GM18861 (cell line): ENCODE measurements around the gene GPX8.
A peak's percentile ranks its signal among the peaks of the same experiment; 100 is the strongest.

Source experiments
- ATAC-seq: cut with Tn5 transposase; IDR thresholded peaks from one replicate; pipeline ENCODE4 v1.9.1; 2021; ENCODE audit not compliant: unreplicated experiment

Gene GPX8, protein sequence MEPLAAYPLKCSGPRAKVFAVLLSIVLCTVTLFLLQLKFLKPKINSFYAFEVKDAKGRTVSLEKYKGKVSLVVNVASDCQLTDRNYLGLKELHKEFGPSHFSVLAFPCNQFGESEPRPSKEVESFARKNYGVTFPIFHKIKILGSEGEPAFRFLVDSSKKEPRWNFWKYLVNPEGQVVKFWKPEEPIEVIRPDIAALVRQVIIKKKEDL

DNA sequence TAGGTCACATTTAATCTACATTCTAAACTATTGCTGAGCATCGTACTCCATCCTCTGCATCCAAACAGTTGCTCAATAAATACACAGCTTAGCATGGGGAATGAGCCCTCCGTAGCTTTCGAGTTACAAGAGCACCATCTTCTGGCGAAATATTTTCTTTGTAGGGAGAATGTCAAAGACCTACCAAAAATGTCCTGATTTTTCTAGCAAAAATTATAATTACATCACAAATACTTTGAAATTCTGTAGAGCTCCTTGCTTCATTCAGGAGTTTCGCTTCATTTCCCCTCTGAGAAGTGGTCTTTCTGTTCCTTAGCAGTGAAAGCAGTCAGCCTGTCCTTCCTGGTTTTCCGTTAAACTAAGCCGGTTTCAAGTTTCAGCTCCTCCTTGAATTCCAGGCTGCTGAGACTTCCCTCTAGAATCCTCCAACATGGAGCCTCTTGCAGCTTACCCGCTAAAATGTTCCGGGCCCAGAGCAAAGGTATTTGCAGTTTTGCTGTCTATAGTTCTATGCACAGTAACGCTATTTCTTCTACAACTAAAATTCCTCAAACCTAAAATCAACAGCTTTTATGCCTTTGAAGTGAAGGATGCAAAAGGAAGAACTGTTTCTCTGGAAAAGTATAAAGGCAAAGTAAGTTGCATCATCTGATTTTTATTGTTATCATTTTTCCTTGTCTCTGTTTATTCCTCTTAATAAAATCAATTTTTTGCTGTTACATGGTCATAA is at the start of gene GPX8:
TSS of gene GPX8 (plus strand) at position 409 of the 730 bp plus-strand sequence. CDS start at position 431, 22 bp downstream.
- ATAC-seq, result no peak

DNA sequence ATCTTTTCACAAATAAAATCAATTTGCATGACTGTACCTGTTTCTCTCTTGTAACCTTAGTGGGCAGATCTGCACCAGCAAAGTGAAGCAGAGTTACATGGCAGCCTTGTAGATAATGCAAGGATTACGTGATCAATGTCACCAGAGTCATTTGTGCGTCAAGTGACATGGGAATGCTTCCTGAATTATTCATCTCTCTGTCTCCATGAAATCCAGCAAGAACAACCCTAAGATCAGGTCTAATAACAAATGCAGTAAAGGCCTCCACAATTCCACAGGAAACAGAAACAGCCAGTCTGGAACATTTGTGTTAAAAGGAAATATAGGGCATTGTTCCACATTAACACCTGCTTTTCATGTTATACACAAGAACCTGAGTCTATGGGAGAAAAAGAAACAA is 49.8 kb upstream of the GPX8 start:
- ATAC-seq, result no peak

DNA sequence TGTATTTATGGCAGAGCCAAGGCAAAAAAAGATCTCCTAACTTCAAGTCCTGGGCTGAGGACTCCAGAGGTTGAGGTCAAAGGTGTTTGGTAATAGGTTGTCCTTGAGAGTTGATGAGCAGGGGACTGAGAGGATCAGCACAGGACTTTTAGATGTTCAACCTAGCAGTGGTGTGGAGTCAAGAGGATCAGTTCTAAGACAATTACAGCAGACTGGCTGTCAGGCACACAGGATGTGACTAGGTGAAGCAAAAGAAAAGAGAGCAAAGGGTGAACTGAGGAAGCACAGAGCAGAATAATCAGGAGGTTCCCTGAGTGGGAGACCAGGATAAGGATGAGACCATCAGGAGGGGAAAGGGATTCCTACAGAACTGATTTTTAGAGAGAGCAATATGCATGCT is 46.6 kb upstream of the GPX8 start:
- no peak for ATAC-seq

DNA sequence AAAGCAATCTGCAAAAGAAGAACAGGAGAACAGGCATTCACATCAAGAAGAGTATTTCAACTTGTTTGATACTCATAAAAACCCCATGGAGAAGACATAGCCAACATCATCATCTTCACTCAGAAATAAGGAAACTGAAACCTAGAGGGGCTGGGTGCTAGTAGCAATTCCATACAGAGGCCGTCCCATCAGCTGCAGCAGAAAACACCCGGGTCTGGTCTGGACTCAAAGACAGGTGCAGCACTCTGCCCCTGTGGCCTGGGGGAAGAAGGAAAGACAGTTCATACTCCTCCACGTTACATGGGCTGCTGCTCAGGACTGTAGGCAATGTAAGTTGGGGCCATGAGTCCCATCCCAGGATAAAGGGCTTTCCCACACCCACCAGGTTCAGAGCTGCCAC is 45.9 kb upstream of the GPX8 start:
- no peak for ATAC-seq

DNA sequence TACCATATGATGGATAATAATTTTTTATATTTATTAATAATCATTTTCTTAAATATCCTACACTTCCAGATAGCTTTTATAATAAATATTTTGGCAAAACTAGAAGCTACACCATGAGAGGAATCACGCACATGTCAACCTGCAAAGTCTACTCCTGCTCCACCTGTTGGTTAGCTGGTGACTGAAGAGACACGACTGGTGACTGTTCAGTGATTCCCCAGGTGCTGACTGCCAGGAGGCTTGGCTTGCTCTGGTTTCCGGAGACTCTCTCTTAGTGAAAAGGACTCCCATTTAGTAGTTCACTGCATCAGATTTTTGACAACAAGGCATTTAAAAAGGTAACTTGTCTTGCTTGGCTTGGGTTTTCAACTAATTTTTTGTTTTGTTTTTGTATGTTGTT is 36.6 kb upstream of the GPX8 start:
- ATAC-seq, result no peak

DNA sequence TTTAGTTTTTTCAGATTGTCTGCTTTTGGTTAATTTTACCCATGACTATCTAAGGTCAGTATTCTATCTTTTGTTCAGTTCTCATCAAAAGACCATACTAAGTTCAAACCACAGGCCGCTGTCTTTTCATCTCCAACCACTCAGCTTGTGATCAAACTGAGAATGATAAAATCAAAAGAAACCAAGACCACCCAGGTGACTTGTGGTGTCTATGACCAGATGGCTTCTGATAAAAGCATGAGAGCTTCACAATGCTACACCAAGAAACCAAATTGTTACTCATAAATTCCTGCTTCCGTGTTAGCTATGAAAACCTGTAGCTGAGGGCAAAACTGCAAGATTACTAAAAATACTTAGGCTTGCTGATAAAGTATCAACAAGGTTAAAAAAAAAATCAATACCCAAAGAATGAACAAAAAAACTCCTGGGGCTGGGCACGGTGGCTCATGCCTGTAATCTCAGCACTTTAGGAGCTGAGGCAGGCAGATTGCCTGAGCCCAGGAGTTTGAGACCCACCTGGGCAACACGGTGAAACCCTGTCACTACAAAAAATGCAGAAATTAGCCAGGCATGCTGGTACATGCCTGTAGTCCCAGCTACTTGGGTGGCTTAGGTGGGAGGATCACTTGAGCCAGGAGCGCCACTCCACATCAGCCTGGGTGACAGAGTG is 25.8 kb upstream of the GPX8 start:
- no peak for ATAC-seq

DNA sequence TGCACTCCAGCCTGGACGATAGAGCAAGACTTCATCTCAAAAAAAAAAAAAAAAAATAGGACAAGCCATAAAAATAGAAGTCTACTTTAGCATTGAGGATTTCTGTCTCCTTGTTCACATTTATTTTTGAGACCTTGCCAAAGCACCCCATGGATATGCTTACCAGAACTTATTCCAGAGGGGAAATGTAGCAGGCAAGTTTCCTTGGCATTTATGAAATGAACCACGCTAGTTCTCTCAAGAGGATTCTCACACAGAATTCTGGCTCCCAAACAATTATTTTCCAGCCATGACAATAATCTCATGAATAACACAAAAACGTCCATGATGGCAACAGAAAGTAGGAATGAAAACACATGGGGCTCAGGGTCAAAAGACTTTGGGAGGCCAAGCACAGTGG is 23.4 kb upstream of the GPX8 start:
- ATAC-seq, result no peak

DNA sequence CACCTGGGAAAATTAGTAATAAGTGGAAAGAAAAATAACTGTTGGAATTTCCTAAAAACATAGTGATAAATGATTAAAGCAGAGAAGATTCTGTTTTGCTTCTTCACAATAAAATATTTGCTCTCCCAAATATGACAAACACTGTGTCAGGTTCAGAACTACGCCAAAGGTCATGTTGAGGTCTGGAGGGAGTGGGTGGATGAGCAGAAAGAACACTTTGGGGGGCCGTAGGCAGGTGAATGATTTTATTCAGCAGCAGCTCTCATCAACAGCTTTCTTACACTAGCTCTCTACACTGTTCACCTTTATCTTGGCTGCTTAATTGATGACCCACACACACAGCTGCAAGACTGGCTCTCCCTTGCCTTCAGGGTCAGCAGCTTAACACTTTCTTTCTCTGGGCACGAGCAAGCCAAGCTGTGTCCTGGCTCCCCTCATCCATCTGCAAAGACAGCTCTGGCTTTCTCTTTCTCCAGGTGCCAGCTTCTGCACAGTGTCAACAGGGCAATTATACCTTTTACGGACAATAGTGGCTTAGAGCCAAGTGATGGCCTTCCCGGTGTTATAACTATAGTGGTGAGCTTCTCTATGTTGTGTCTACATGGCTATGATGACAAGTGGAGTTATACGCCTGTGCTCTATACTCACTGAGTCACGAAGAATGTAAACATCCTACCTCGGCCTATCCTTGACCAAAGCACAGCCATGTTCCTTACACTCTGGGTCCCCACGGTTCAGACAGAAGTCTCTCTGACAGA is 18.9 kb upstream of the GPX8 start:
- no peak for ATAC-seq

DNA sequence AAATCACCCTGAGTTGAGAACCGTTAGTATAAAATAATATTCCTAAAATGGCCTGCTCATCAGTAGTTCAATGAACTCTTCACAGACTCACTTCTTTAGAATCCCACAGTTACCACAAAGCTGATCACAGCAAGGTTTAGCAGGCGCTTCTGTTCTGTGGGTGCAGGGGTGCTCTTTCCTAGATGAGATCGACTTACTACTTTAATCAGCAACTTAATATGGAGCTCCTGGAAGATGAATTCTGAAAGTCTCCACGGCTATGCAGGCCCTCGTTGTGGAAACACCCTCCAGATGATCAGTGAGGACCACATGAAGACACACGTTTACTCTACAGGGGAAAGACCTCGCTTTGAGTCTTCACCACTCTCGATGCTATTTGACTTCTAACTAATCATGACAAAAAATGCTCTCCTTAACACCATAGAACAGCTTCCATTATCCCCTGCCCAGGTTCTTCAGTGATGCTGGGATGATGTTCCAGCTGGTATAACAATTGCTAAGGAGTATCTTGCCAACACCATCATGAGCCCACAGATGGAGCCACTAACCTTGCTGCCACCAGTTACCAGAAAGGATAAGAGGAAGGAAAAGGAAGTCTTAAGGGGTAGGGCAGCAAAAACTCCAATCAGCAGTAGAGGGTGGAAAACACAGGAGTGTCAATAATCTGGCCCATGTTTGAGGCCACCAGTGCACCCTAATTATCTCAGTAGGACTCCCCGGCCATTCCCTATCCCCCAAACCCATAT is 17.9 kb upstream of the GPX8 start:
- no peak for ATAC-seq

DNA sequence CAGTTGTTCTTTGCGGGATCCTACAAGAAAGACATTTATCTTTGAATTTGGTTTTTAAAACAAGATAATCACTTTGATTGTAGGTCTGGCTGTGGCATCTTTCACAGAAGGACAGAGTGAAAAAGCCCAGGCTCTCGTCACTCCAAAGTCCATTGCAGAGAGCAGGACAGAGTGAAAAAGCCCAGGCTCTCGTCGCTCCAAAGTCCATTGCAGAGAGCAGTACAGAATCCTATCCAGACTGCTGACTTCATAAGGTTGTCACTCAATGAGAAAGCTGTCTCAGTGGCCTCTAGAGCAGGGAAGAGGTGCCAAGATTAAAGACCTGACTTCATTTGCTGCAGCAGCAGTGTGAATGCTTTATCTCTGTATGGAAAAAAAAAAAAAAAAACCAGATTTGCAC is 16.3 kb upstream of the GPX8 start:
- no peak for ATAC-seq

DNA sequence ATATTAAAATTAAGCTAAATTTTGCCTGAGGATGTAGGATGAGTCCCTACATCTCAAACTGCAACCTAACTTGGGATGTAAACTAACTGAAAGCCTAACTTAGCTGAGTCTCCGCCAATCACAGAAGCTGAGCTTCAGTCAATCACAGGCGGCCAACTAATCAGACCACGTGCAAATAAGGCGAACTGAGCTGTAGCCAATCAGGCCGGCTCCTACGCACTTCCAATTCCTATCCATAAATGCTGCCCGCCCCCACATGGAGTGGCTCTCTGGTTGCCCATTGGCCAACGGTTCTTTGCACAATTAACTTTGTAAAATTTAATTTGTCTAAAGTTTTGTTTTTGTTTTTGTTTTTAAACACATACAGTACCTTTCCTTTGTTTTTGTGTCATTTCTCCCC is 13.9 kb upstream of the GPX8 start:
- no peak for ATAC-seq

DNA sequence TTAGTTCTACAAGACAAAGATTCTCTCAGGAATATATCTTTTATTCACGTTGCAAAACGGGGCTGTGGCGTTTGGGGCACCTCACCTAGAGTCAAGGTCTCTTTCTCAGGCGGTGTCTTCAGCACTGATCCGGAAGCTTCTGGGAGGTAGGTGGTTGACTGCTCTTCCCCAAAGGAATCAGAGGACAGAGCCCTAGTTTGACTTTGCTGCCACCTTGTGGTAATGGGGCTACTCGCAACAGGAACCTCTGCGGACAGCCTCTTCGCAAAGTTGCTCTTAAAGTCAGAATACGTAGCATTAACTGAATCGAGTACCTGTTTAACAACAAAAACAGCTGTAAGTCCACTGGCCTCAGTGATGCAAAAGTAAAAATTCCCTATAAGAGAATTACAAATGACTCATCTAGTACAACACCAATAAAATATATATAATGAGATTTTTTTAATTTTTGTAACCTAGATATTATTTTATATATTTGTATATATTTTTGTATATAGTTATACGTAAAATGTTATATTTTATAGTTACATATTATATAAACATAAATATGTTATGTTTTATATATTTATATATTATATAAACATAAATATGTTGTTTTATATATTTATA is 13.3 kb upstream of the GPX8 start:
- peak; percentile 92 for ATAC-seq

DNA sequence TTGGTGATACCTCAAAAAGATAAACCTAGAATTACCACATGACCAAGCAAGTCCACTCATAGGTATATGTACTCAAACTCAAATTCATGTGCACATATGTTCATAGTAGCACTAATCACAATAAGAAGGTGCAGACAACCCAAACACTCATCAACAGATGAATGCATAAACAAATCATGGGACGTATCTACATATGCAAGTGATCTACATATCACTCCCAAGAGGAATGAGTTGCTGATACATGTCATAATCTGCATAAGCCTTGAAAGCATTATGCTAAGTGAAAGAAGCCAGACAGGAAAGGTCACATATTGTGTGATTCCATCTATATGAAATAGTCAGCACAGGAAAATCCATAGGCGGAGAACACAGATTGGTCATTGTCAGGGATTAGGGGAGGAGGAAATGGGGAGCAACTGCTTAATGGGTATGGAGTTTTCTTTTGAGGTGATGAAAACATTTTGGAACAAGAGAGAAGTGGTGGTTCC is 10.6 kb upstream of the GPX8 start:
- no peak for ATAC-seq

DNA sequence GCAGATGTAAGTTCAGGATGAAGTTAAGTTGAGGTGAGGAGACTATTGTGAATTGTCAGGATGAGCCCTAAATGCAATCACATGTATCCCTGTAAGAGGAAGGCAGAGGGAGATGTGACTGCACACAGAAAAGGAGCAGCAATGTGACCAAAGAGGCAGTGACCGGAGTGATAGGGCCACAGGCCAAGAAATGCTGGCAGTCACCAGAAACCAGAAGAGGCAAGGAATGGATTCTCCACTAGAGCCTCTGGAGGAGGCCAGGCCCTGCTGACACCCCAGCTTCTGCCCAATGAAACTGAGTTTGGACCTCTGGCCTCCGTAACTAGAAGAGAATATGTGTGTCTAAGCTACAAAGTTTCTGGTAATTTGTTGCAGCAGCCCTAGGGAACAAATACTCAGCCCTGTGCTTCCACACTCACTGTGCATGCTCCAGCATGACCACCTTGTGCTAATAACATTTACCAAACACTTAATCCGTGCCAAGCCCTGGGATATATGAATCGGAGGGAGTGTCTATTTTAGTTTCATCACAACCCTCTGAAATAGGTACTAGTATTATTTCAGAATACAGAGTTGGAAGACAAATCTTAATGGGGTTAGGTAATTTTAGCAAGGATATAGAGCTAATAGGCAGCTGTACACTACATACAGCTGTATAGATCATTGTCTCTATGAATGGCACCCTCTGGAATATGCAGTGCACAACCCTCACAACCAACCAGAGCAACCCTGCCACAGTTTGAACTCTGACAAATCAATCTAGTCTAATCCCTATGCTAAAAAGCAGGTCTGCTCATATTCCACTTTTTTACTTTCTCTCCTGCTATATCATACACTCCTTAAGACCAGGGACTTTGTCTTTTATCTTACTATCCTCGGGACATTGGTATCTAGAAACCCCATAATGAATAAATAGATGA is 7.8 kb upstream of the GPX8 start:
- ATAC-seq, result no peak

DNA sequence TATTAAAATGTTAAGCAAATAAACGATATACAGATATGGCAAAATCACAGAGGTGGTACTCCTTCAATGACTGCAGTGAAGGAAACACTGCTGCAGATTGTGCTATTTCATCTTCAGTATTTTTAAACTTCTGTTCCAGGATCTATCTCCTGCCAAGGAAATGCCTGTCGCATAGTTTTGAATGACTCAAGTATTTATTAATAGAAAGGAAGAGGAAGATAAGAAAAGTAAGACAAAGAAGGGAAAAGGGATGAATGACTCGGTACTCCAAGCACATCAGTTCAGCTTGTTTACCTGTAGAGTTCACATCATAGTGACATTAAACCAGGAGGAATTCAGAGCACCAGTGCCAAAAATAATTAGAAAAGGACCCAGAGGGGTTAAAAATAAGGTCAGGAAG is 5.1 kb upstream of the GPX8 start:
- ATAC-seq, result no peak

DNA sequence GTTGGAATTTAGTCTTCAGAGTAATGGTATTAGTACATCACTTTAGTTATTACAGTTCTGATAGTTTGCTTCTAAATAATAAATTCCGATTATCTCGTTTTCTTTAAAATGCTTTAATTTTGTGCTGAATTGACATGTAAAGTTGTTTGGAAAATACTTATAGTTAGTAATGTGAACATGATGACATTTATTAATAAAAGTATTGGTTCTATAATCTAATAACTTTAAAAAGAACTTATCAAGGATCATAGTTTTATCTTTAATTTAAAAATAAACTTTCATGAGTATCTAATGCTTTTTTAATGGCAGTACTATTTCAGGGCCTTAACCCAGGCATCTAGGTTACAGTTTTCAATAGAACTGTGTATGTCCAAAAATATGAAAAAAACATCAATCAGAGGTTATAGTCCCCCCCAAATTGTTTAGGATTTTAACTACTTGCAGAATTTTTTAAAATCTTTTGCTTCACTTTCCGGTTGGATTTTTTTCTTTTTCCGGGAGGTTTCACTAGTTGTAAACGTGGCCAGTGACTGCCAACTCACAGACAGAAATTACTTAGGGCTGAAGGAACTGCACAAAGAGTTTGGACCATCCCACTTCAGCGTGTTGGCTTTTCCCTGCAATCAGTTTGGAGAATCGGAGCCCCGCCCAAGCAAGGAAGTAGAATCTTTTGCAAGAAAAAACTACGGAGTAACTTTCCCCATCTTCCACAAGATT is 680 bp downstream of the GPX8 start:
- no peak for ATAC-seq

DNA sequence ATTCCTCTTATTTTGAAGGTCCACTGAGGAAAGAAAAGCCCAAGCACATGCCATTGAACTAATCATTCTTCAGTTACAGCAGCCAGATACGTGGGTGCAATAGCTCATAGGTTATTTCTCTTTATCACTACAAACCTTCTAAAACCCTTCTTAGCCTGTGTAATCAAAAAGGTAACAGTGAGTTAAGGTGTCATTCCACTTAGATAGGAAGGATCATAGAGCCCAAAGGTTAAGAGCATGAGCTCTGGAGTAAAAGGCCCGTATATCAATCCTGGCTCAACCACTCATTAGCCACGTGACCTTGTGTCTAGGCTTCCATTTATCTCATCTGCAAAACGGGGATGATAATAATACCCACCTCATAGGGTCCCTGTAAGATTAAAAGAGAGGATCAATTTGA is 2.7 kb downstream of the GPX8 start:
- ATAC-seq, result no peak

DNA sequence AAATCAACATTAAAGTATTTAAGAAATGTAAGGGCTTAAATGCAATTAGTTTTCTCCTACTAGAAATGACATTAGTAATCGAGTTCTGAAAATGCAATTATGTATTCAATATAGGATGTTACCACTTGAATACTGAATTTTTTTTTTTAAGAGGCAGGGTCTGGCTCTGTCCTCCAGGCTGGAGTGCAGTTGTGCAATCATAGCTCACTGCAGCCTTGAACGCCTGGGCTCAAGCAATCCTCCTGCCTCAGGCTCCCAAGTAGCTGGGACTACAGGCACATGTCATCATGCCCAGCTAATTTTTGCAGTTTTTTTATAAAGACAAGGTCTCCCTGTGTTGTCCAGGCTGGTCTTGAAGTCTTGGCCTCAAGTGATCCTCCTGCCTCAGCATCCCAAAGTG is 11.5 kb downstream of the GPX8 start:
- no peak for ATAC-seq
